Breast epithelium (tissue), 3 donors: ENCODE measurements around the gene PHGDH.

Experiments
- CTCF ChIP-seq, 3 donors: fragments of 450-650 bp; IDR thresholded peaks; one replicate each; pipeline ENCODE4 v1.5.1; 2016 to 2017; ENCODE audit warnings: antibody characterized with exemption in 3 of 3, mild to moderate bottlenecking in 3 of 3, moderate library complexity in 3 of 3
- POLR2A ChIP-seq: fragments of 450-650 bp; IDR thresholded peaks from one replicate; pipeline ENCODE4 v1.6.1; 2016; ENCODE audit warnings: antibody characterized with exemption, mild to moderate bottlenecking, moderate library complexity
- POLR2AphosphoS5 ChIP-seq, 3 donors: sonication (generic); formaldehyde crosslinking; IDR thresholded peaks; one replicate each; pipeline ENCODE4 v1.6.1; 2017; ENCODE audit warnings: antibody characterized with exemption in 3 of 3

DNA sequence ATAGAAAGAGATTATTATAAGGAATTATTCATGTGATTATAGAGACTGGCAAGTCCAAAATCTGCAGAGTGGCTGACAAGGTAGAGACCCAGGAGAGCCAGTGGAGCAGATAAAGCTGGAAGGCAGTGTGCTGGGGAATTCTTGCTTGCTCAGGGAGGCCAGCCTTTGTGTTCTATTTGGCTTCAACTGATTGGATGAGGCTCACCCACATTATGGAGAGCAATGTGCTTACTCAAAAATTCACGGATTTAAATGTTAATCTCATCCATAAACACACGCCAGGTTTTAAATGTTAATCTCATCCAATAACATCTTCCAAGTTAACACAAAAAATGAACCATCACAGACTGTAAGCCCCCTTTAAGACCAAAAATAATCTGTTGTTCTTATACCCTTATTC is 30.2 kb upstream of the PHGDH start:
- TF ChIP-seq CTCF (IDR thresholded peaks at IDR 0.05) = no peak
- TF ChIP-seq POLR2AphosphoS5 (IDR thresholded peaks at IDR 0.05) = no peak
- TF ChIP-seq POLR2A = no peak
